RWPE2 (cell line): ENCODE data around the gene DNAJB14.
A peak's percentile ranks its signal among the peaks of the same experiment; 100 is the strongest.

ENCODE experiments used
- ATAC-seq: fragments of 200-7000 bp; cut with Tn5 transposase; 3 replicates; pipeline ENCODE4 v1.9.1; 2021; ENCODE audit warnings: low read depth
- DNase-seq: peaks from one replicate; pipeline ENCODE4 v3.0.0-alpha.2; 2020; ENCODE audit warnings: low spot score
- H3K27ac ChIP-seq: fragments of 450-650 bp; 2 replicates; pipeline ENCODE4 v1.5.1; 2017; ENCODE audit warnings: mild to moderate bottlenecking; ENCODE audit not compliant: poor library complexity, severe bottlenecking
- H3K27me3 ChIP-seq: fragments of 250-450 bp; sonication (Bioruptor Pico); 2 replicates; pipeline ENCODE4 v1.5.1; 2021; ENCODE audit warnings: mild to moderate bottlenecking, moderate library complexity; ENCODE audit not compliant: insufficient read depth, poor library complexity, severe bottlenecking
- H3K36me3 ChIP-seq: fragments of 250-450 bp; sonication (Bioruptor Pico); 2 replicates; pipeline ENCODE4 v1.5.1; 2020; ENCODE audit warnings: low read depth, mild to moderate bottlenecking, moderate library complexity
- H3K4me1 ChIP-seq: fragments of 250-450 bp; sonication (Bioruptor Pico); 2 replicates; pipeline ENCODE4 v1.5.1; 2021; ENCODE audit warnings: mild to moderate bottlenecking, moderate library complexity; ENCODE audit not compliant: insufficient read depth, poor library complexity, severe bottlenecking
- H3K4me3 ChIP-seq: fragments of 250-450 bp; sonication (Bioruptor Pico); 2 replicates; pipeline ENCODE4 v1.5.1; 2021; ENCODE audit warnings: mild to moderate bottlenecking, moderate library complexity; ENCODE audit not compliant: severe bottlenecking
- H3K9me3 ChIP-seq: fragments of 250-450 bp; sonication (Bioruptor Pico); 2 replicates; pipeline ENCODE4 v1.5.1; 2021; ENCODE audit warnings: mild to moderate bottlenecking, moderate library complexity; ENCODE audit not compliant: severe bottlenecking
- CTCF ChIP-seq: fragments of 450-650 bp; IDR thresholded peaks from one replicate; pipeline ENCODE4 v1.5.1; 2017; ENCODE audit warnings: mild to moderate bottlenecking, moderate library complexity; ENCODE audit not compliant: poor library complexity, severe bottlenecking

DNAJB14 gene

GRCh38 chr4:99887837-99888236, 58.6 kb downstream of the DNAJB14 start:
- no peak for ATAC-seq
- Histone ChIP-seq H3K9me3 (no peaks in the 10 kb centered on the region), H3K36me3 (peaks cover 80% of the 10 kb centered on the region), H3K4me1 (no peaks in the 10 kb centered on the region), H3K4me3 (no peak overlapping the region), H3K27me3 (no peaks in the 10 kb centered on the region), H3K27ac (no peak overlapping the region)
- TF ChIP-seq CTCF, result no peak
- DNase-seq, result no peak

- ATAC-seq (no peak), DNase-seq (no peak)
- Histone ChIP-seq H3K27ac (no peak overlapping the region), H3K4me1 (no peaks in the 10 kb centered on the region), H3K4me3 (no peak overlapping the region), H3K36me3 (peaks cover 86% of the 10 kb centered on the region), H3K9me3 (no peaks in the 10 kb centered on the region), H3K27me3 (no peaks in the 10 kb centered on the region)
- TF ChIP-seq CTCF, result no peak
Measured at GRCh38 chr4:99886146-99886545, 60.3 kb downstream of the DNAJB14 start.

- Histone ChIP-seq H3K4me3 (no peak overlapping the region), H3K27me3 (no peaks in the 10 kb centered on the region), H3K4me1 (no peaks in the 10 kb centered on the region), H3K9me3 (no peaks in the 10 kb centered on the region), H3K36me3 (peaks cover 88% of the 10 kb centered on the region), H3K27ac (no peak overlapping the region)
- ATAC-seq (no peak), DNase-seq (no peak)
- TF ChIP-seq CTCF, result no peak
Measured at GRCh38 chr4:99885687-99886086, 60.7 kb downstream of the DNAJB14 start.

GRCh38 chr4:99885063-99885664, 61.3 kb downstream of the DNAJB14 start:
- TF ChIP-seq CTCF, result peak; percentile 83
- DNase-seq, result no peak
- Histone ChIP-seq H3K27ac (no peak overlapping the region), H3K9me3 (no peaks in the 10 kb centered on the region), H3K4me3 (no peak overlapping the region), H3K36me3 (peaks cover 88% of the 10 kb centered on the region), H3K4me1 (no peaks in the 10 kb centered on the region), H3K27me3 (no peaks in the 10 kb centered on the region)
- ATAC-seq, result no peak

GRCh38 chr4:99879458-99879857, 67.0 kb downstream of the DNAJB14 start:
- ATAC-seq (peak; percentile 60; the same call in 2 of the 3 replicates), DNase-seq (no peak)
- Histone ChIP-seq H3K36me3 (peaks cover 65% of the 10 kb centered on the region), H3K27ac (no peak overlapping the region), H3K9me3 (no peaks in the 10 kb centered on the region), H3K4me3 (no peak overlapping the region), H3K27me3 (no peaks in the 10 kb centered on the region), H3K4me1 (no peaks in the 10 kb centered on the region)
- TF ChIP-seq CTCF, result no peak
